CD4-positive, alpha-beta T cell treated with Interleukin-10 for 1 hour (primary cell): ENCODE data around the gene SLC2A4RG.
A peak's percentile ranks its signal among the peaks of the same experiment; 100 is the strongest.

Source experiments
- DNase-seq: peaks from one replicate; pipeline ENCODE4 v3.0.0-alpha.2; 2020

The SLC2A4RG gene

DNA sequence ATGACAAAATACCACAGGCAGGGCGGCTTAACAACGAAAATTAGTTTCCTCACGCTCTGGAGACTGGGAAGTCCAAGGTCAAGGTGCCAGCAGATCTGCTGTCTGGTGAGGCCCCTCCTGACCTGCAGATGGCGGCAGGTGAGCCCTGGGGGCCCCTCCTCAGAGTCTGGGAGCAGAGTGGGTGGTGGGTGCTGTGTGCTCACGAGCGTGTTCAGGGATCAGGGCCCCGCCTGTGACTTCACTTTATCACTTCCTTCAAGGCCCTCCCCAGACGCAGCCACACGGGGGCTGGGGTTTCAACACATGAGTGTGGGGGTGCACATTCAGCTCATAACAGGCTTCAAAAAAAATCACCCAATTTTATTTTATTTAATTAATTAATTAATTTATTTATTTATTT lies 39.3 kb downstream of the SLC2A4RG start:
- no peak for DNase-seq

DNA sequence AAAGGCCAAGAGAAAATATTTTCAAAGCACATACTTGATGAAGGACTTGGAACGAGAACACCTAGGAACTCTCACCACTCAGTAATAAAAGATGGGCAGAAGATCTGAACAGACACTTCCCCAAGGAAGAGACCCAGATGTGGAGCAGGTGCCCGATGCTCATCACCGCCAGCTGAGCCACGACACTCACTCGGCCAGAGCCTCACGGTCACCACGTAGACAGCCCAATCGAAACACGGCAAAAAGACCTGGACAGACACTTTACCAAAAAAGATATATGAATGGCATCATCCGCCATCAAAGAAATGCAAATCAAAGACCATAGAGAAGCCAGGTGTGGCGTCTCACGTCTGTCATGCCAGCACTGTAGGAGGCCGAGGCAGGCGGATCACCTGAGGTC lies 41.6 kb downstream of the SLC2A4RG start:
- DNase-seq = no peak

DNA sequence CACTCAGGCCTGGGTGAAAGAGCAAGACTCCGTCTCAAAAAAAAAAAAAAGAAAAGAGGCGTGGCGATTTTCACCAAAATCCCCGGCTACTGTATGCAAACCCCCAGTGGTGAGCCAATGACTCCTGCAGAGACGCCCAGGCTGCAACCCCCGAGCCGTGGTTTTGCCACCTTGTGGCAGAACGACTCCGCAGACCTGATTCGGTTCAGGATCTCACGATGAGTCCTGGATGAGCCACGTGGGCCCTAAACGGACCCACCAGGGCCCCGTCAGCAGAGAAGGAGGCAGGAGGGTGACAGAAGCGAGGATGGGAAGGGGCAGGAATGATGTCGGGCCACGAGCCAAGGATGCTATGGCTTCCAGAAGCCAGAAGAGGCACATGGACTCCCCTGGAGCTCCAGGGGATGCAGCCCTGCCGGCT lies 42.5 kb downstream of the SLC2A4RG start:
- peak; percentile 85 for DNase-seq

DNA sequence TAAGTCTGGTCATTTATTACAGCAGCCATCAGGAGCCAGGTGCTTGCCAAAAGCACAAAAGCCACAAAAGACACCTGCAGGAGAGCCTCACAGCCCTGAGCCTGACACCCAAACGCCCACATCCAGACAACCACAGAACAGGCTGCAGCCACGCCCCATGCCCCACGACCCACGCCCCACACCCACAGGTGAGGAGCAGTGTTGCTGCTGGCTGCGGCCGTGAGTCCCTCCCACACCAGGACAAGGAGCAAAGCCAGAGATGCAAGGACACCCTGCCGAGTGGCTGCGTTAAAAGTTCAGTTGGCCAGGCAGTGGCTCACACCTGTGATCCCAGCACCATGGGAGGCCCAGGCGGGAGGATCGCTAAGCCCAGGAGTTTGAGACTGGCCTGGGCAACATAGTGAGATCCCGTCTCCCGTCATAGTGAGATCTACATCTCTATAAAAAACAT lies 43.0 kb downstream of the SLC2A4RG start:
- no peak for DNase-seq

DNA sequence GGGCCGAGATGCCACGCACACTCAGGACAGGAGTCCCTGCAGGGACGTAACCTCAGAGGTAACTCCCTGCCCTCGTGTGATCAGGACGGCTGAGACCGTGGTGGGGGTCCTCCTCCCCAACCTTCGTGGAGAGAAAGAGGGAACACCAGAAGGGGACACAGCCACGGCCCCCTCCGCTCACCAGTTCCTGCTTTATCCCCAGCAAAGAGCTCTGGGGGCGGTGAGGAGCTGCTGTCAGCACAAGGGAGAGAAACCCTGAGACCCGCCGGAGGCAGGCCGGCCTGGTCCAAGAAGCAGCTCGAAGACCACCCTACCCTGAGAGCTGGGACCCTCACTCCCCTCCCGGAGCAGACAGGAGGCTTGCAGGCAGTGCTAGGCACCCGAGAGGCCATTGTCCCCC lies 44.4 kb downstream of the SLC2A4RG start:
- no peak for DNase-seq

DNA sequence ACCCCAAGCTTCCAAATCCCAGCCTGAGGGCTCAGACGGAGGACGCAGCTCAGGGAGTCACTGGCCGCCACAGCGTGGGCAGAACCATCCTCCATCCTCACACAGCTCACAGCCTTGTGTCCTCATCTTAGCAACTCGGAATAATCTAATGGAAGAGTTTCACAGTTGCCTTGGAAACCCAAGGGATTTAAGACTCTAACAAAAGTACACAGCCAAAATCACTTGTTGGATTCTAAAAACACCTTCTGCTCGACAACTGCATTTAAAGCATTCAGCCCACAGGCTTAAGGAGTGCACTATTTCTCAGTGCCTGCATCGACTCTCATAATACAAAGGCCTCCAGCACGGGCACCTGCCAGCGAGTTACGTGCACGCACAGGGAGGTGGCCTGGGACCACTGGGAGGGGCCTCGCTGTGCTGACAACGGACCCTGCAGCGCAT lies 46.1 kb downstream of the SLC2A4RG start:
- no peak for DNase-seq

DNA sequence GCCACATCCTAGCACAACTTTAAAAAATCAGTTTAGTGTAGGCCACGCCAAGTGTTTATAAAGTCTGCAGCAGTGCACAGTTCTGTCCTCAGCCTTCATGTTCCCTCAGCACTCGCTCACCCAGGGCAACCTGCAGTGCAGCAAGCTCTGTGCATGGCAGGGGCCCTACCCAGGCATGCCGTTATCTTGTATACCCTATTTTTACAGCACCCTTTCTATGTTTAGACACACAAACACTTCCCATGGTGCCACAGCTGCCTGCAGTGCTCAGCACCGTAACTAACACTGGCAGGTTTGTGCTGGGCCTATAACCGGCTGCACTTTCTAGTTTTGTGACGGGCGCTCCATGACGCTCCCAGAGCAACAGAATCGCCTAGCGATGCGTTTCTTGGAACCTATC lies 47.7 kb downstream of the SLC2A4RG start:
- no peak for DNase-seq

DNA sequence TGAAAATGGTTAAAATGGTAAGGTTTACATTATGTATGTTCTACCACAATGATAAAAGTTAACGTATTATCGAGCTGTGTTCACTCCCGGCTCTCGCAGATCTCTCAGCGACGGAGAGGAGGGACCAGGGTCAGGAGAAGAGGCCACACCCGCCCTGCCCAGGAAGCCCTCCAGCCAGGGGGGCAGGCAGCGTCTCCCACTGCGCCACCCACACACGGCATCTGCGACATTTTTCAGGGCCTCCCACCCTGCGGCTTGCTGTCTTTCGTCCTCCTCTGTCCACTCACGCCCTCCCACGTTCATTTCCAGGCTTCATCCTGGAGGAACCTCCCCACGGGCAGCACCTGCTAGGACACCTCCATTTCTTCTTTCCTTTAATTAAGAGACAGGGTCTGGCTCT lies 48.2 kb downstream of the SLC2A4RG start:
- DNase-seq = no peak

DNA sequence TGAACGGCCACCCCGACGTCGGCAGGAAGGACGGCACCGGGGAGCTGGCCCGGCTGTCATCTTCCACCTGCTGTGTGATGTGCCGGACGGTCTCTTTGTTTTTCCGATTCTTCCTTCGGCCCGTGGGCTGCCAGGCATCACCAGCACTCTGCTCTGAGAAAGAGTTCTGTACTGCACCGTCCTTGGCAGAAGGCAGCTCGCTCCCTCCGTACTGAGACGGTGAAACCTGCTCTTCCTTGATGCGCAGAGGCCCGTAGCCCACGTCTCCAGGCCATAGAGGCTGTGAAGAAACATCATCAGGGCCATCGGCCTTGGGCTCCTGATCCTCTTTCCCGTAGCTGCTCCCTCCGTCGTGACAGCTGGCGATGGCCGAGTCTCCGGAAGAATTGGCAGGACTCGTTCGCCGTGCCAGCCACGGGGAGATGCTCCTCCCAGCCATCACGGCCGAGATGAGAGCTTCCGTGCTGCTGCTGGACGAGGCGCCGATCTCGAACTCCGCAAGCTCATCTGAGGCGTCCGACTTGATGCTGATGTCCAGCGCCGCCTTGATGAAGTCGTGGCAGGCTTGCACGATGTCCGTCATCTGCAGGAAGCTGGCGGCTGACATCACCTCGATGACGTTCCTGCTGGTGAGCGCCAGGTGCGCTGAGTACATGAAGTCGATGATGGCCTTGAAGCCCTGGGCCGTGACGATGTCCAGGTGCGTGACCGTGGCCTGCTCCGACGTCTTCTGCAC lies 50.4 kb downstream of the SLC2A4RG start:
- DNase-seq = no peak

DNA sequence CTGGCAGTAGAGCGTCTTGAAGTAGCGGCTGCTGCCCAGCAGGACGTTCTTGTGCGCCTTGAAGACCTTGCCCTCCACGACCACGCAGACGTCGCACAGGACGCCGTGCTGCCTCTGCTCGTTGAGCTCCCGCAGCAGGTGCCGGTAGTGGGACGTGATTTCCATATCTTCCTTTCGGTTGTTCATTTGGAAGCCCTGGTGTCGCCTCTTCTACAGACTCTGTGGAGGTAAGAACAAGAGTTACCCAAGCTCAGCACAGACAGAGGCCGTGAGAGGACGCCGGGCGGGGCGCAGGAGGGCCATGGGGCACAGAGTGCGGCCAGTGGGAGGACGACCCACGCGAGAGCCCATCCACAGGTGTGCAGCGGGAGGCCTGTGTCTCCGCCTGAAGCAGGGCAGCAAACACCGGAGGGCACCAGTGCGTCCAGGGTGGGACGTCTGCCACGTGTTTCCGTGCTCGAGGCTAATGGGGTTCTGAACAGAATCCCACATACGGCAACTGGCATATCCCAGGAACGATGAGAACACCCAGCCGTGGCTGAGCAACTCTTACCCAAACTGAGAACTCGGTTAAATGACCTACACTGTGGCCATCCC lies 51.1 kb downstream of the SLC2A4RG start:
- DNase-seq = no peak

DNA sequence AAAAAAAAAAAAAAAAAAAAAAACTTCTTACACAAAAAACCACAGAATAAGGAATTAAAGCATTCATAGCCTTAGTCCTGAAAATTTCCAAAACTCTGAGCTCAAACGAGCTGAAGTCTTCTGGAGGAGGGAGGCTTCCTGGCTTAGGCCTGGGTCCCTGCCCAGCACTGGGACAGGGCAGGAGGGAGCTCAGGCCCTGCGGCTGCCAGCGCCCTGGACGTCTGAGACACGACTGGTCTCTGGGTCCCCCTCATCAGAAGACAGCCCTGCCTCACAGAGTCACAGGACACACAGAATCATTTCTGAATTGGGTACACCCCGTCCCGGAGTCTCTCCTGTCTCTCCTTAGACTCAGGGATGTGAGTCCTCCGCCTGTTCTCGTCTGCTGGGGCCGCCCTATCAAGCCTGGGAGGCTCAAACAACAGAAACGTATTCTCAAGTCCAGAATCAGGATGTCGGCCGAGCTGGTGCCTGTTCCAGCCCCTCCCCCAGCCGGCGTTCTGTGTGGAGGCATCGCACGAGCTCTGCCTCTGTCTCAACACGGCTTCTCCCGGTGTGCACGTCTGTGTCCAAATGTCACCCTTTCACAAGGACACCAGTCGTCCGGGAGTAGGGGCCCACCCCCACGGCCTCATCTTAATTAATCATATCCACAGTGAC lies 52.1 kb downstream of the SLC2A4RG start:
- no peak for DNase-seq

DNA sequence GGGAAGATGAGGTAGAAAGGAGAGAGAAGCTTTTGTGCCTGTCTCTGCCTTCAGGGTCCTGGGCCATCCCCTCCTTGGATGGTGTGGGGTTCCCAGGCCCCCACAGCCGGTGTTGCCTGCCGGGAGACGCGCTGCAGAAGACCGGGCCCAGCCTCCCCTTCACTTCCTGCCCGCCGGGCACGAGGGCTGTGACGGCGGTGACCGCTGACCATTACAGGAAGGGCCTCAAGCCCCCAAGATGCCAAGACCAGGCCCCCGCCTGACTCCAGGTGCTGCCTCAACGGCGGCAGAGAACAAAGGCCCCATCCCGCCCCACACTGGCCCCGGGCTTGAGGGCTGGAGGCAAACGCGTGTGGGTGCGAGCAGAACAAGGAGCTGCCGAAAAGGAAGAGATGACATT lies 53.3 kb downstream of the SLC2A4RG start:
- DNase-seq = no peak
